ENCODE results near the gene ARHGAP27. TPM values are rescaled to one million over a fixed set of nuclear protein-coding genes. Genes with fewer than 3 reads are reported as not detected.
A peak's percentile ranks its signal among the peaks of the same experiment; 100 is the strongest.

The ARHGAP27 gene
- total RNA-seq, 1 experiment from 2014 or later: 104 TPM

DNA sequence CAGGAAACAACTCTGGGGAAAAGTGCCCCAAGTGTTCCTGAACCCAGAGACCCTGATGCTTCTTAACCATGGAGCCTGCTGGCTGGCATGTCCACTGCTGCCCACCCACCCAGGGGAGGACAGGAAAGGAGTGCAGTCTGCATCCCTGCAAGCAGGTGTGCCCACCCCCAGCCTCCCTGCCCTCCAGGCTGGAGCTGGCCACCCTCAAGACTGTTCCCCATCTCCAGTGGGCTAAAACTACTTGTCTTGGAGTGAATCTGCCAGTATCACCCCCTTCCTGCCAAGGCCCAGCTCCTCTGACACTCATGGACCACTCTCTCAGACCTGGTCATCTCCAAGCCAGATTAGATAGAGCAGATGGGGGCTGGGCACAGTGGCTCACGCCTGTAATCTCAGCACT, 29.8 kb downstream of the ARHGAP27 start:
- no peak for DNase-seq
- intact Hi-C loops (cut with micrococcal nuclease; ENCODE audit: unreplicated experiment): no loop called here
- H3K36me3 Mint-ChIP-seq (ENCODE audit: insufficient read depth, unreplicated experiment): peaks cover 53% of the 10 kb centered on the region

DNA sequence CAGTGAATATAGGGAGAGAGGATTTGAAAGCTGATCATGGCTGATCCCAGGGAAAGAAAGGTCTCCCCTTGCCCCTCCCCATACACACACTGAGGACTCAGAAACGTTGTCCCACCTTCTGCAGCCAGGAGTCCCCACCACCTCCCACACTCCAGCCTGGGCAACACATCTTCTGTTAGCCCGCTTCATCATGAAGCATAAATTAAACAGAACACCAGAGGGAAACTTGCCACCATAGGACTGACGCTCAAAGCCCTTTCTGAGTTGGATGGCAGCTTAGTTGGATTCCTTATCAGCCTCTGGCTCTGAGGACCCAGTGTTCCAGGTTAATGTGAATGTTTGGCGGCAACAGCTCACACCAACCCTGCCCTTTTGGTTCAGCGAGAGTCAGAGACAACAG, 33.9 kb downstream of the ARHGAP27 start:
- peaks cover 6% of the 10 kb centered on the region for H3K4me1 Mint-ChIP-seq (ENCODE audit: low read depth, unreplicated experiment)
- H3K27me3 Mint-ChIP-seq (ENCODE audit: unreplicated experiment): no peaks in the 10 kb centered on the region
- H3K36me3 Mint-ChIP-seq (ENCODE audit: insufficient read depth, unreplicated experiment): peaks cover 74% of the 10 kb centered on the region
- no peak for DNase-seq
- no peak overlapping the region for H3K27ac Mint-ChIP-seq (ENCODE audit: unreplicated experiment)
- CTCF ChIA-PET: interaction anchor here (3.0 kb wide), 1 partner anchor 27 kb away, joined by 13 read pairs; no protein-coding TSS in a partner anchor
- H3K9me3 Mint-ChIP-seq (ENCODE audit: low read depth, unreplicated experiment): no peaks in the 10 kb centered on the region
- TF ChIP-seq, protein P1, sequence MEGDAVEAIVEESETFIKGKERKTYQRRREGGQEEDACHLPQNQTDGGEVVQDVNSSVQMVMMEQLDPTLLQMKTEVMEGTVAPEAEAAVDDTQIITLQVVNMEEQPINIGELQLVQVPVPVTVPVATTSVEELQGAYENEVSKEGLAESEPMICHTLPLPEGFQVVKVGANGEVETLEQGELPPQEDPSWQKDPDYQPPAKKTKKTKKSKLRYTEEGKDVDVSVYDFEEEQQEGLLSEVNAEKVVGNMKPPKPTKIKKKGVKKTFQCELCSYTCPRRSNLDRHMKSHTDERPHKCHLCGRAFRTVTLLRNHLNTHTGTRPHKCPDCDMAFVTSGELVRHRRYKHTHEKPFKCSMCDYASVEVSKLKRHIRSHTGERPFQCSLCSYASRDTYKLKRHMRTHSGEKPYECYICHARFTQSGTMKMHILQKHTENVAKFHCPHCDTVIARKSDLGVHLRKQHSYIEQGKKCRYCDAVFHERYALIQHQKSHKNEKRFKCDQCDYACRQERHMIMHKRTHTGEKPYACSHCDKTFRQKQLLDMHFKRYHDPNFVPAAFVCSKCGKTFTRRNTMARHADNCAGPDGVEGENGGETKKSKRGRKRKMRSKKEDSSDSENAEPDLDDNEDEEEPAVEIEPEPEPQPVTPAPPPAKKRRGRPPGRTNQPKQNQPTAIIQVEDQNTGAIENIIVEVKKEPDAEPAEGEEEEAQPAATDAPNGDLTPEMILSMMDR (IDR thresholded peaks at IDR 0.05; ENCODE audit: unreplicated experiment): no peak
- BruUV-seq (replicated peaks): no TSS peak
- no peak overlapping the region for H3K4me3 Mint-ChIP-seq (ENCODE audit: low read depth, unreplicated experiment)
- intact Hi-C loops (cut with micrococcal nuclease; ENCODE audit: unreplicated experiment): no loop called here

More for the DNA sequence above, 29.8 kb downstream of the ARHGAP27 start:
- no peaks in the 10 kb centered on the region for H3K27me3 Mint-ChIP-seq (ENCODE audit: unreplicated experiment)
- TF ChIP-seq, protein P1 (IDR thresholded peaks at IDR 0.05; ENCODE audit: unreplicated experiment): no peak
- no peaks in the 10 kb centered on the region for H3K9me3 Mint-ChIP-seq (ENCODE audit: low read depth, unreplicated experiment)
- H3K4me3 Mint-ChIP-seq (ENCODE audit: low read depth, unreplicated experiment): no peak overlapping the region
- CTCF ChIA-PET: interaction anchor here (0.6 kb wide), 1 partner anchor 1258 kb away, joined by 7 read pairs; no protein-coding TSS in a partner anchor
- no TSS peak for BruUV-seq (replicated peaks)
- peaks cover 16% of the 10 kb centered on the region for H3K4me1 Mint-ChIP-seq (ENCODE audit: low read depth, unreplicated experiment)
- H3K27ac Mint-ChIP-seq (ENCODE audit: unreplicated experiment): no peak overlapping the region

DNA sequence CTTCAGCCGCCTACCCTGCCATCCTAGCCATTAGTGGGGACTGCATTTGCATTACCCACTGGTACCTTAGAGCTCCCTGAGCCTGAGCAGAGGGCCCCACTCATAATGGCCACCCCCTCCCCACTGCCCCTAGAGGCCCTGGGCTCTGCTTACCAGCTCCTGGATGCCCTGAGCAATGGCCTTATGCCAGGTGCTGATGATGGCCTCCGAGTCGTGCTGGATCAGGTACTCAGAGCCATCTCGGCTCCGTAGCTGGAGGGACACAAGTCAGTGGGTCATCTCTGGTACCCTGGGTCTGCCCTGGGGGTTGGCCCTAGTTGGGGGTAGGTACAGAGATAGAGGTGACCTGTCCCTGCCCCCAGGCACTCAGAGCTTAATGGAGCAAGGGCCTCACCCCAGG, 34.9 kb downstream of the ARHGAP27 start:
- Mint-ChIP-seq H3K36me3 (ENCODE audit: insufficient read depth, unreplicated experiment) (peaks cover 76% of the 10 kb centered on the region), H3K4me1 (ENCODE audit: low read depth, unreplicated experiment) (peaks cover 6% of the 10 kb centered on the region), H3K9me3 (ENCODE audit: low read depth, unreplicated experiment) (no peaks in the 10 kb centered on the region), H3K27me3 (ENCODE audit: unreplicated experiment) (no peaks in the 10 kb centered on the region), H3K27ac (ENCODE audit: unreplicated experiment) (no peak overlapping the region), H3K4me3 (ENCODE audit: low read depth, unreplicated experiment) (no peak overlapping the region)
- intact Hi-C loops (cut with micrococcal nuclease; ENCODE audit: unreplicated experiment): no loop called here
- CTCF ChIA-PET: interaction anchor here (0.6 to 3.0 kb wide), 2 partner anchors 9 to 28 kb away, joined by 3 to 13 read pairs; no protein-coding TSS in a partner anchor
- no TSS peak for BruUV-seq (replicated peaks)
- TF ChIP-seq, protein P1 (IDR thresholded peaks at IDR 0.05; ENCODE audit: unreplicated experiment): no peak
- DNase-seq: no peak

DNA sequence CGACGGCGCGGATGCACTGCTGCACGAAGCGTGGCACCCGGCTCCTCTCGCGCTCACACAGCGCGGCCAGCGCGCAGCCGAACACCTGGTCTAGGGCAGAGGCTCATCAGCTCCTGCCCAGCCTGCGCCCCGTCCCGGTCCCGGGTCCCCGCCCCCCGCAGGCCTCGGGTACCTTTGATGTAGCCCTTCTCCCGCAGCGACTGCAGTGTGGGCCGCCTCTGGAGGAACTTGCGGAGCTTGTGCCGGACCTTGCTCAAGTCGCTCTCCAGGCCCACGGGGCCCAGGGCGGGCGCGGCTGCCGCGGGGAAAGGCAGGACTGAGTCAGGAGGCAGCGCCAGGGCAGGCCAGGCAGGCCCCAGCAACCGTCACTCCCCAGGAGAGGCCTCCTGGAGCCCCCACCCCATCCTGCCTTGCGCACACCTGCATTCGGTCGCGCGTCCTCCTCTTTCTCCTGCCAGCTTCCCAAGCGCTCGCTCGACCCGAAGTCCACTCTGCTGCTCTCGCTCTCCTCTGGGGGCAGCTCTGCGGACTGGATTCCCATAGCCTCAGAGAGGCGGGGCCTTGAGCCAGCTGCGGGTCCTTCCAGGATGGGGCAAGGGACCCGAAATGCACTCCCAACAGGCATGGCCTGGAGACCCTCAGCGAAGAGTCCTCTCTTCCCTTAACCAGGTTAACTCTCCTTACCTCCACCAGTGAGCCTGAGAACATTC, 36.0 kb downstream of the ARHGAP27 start:
- Mint-ChIP-seq H3K27ac (ENCODE audit: unreplicated experiment) (peak overlapping the region; percentile 62), H3K4me3 (ENCODE audit: low read depth, unreplicated experiment) (no peak overlapping the region), H3K36me3 (ENCODE audit: insufficient read depth, unreplicated experiment) (peaks cover 71% of the 10 kb centered on the region), H3K27me3 (ENCODE audit: unreplicated experiment) (no peaks in the 10 kb centered on the region), H3K4me1 (ENCODE audit: low read depth, unreplicated experiment) (peaks cover 6% of the 10 kb centered on the region), H3K9me3 (ENCODE audit: low read depth, unreplicated experiment) (no peaks in the 10 kb centered on the region)
- BruUV-seq (replicated peaks): no TSS peak
- CTCF ChIA-PET: interaction anchor here (0.8 to 4.7 kb wide), 3 partner anchors 8 to 29 kb away, joined by 3 to 44 read pairs (median 13); no protein-coding TSS in a partner anchor
- TF ChIP-seq, protein P1 (IDR thresholded peaks at IDR 0.05; ENCODE audit: unreplicated experiment): no peak
- DNase-seq: no peak
- intact Hi-C loops (cut with micrococcal nuclease; ENCODE audit: unreplicated experiment): no loop called here

Data from Calu3 (cell line).